ENCODE data around the gene IRF2. TPM values are rescaled to one million over a fixed set of nuclear protein-coding genes. Genes with fewer than 3 reads are reported as not detected.
"Not testable (repeated sequence)": the region's sequence is repeated elsewhere in the genome, so short reads cannot be mapped to it uniquely, and the experiment has no call there.

IRF2 gene
- polyA plus RNA-seq, 1 donor from 2014 or later: 1.4 TPM

- no peaks in the 10 kb centered on the region for H3F3A ChIP-seq (ENCODE audit: insufficient read depth, low read length, poor library complexity, severe bottlenecking)
- H3K79me2 ChIP-seq (replicated peaks; ENCODE audit: insufficient read depth, low read length): no peaks in the 10 kb centered on the region
- TF ChIP-seq CTCF (IDR thresholded peaks at IDR 0.05; ENCODE audit: poor library complexity, severe bottlenecking): no peak
- TF ChIP-seq TAF1 (IDR thresholded peaks at IDR 0.05; ENCODE audit: low read depth): no peak
- no peak for TF ChIP-seq REST (IDR thresholded peaks at IDR 0.05; ENCODE audit: borderline replicate concordance)
- TF ChIP-seq POLR2AphosphoS5 (IDR thresholded peaks at IDR 0.05): no peak
- TF ChIP-seq EZH2 (IDR thresholded peaks at IDR 0.05; ENCODE audit: borderline replicate concordance, insufficient read depth, low read length, poor library complexity, severe bottlenecking): no peak
- TF ChIP-seq EP300 (conservative IDR thresholded peaks at IDR 0.05; ENCODE audit: poor library complexity, severe bottlenecking): no peak
- no peak for TF ChIP-seq RAD21 (conservative IDR thresholded peaks at IDR 0.05)
- no peak for TF ChIP-seq MXI1 (conservative IDR thresholded peaks at IDR 0.05; ENCODE audit: poor library complexity, severe bottlenecking)
- no peak for TF ChIP-seq SMC3 (conservative IDR thresholded peaks at IDR 0.05; ENCODE audit: poor library complexity)
- H2AFZ ChIP-seq (ENCODE audit: low read depth, low read length): no peak overlapping the region
- H3K9ac ChIP-seq (ENCODE audit: low read length): no peak overlapping the region
- no peak overlapping the region for H3K4me3 ChIP-seq (ENCODE audit: low read length)
- no peaks in the 10 kb centered on the region for H3K36me3 ChIP-seq (ENCODE audit: insufficient read depth, low read length)
- H3K27ac ChIP-seq (ENCODE audit: low read length): no peak overlapping the region
- no peaks in the 10 kb centered on the region for H3K9me2 ChIP-seq (ENCODE audit: insufficient read depth, low read length)
- no peaks in the 10 kb centered on the region for H3K9me3 ChIP-seq (ENCODE audit: low read length)
- H3K4me2 ChIP-seq (ENCODE audit: low read length): no peak overlapping the region
- H3K27me3 ChIP-seq (ENCODE audit: insufficient read depth, low read depth, low read length): no peaks in the 10 kb centered on the region
- H4K20me1 ChIP-seq (ENCODE audit: insufficient read depth): no peaks in the 10 kb centered on the region
Observed at GRCh38 chr4:184344435-184344834, 129.9 kb downstream of the IRF2 start.

GRCh38 chr4:184343502-184344177 is 130.7 kb downstream of the IRF2 start:
- peak overlapping the region; percentile 71 for H3K4me3 ChIP-seq (ENCODE audit: low read length)
- peak overlapping the region; percentile 83 for H3K27ac ChIP-seq (ENCODE audit: low read length)
- H3K36me3 ChIP-seq (ENCODE audit: insufficient read depth, low read length): no peaks in the 10 kb centered on the region
- no peaks in the 10 kb centered on the region for H3F3A ChIP-seq (ENCODE audit: insufficient read depth, low read length, poor library complexity, severe bottlenecking)
- no peaks in the 10 kb centered on the region for H4K20me1 ChIP-seq (ENCODE audit: insufficient read depth)
- H3K4me2 ChIP-seq (ENCODE audit: low read length): peak overlapping the region; percentile 81
- no peaks in the 10 kb centered on the region for H3K9me3 ChIP-seq (ENCODE audit: low read length)
- H2AFZ ChIP-seq (ENCODE audit: low read depth, low read length): peak overlapping the region; percentile 80
- peak; percentile 72 for TF ChIP-seq EP300 (conservative IDR thresholded peaks at IDR 0.05; ENCODE audit: poor library complexity, severe bottlenecking)
- TF ChIP-seq TAF1 (IDR thresholded peaks at IDR 0.05; ENCODE audit: low read depth): peak; percentile 94
- TF ChIP-seq REST (IDR thresholded peaks at IDR 0.05; ENCODE audit: borderline replicate concordance): peak; percentile 91
- peak; percentile 61 for TF ChIP-seq RAD21 (conservative IDR thresholded peaks at IDR 0.05)
- peak; percentile 93 for TF ChIP-seq POLR2AphosphoS5 (IDR thresholded peaks at IDR 0.05)
- peak; percentile 63 for TF ChIP-seq SMC3 (conservative IDR thresholded peaks at IDR 0.05; ENCODE audit: poor library complexity)
- peak; percentile 71 for TF ChIP-seq MXI1 (conservative IDR thresholded peaks at IDR 0.05; ENCODE audit: poor library complexity, severe bottlenecking)
- no peak for TF ChIP-seq EZH2 (IDR thresholded peaks at IDR 0.05; ENCODE audit: borderline replicate concordance, insufficient read depth, low read length, poor library complexity, severe bottlenecking)
- no peak for TF ChIP-seq CTCF (IDR thresholded peaks at IDR 0.05; ENCODE audit: poor library complexity, severe bottlenecking)
- no peaks in the 10 kb centered on the region for H3K79me2 ChIP-seq (replicated peaks; ENCODE audit: insufficient read depth, low read length)
- no peaks in the 10 kb centered on the region for H3K27me3 ChIP-seq (ENCODE audit: insufficient read depth, low read depth, low read length)
- peak overlapping the region; percentile 73 for H3K9ac ChIP-seq (ENCODE audit: low read length)
- H3K9me2 ChIP-seq (ENCODE audit: insufficient read depth, low read length): no peaks in the 10 kb centered on the region

GRCh38 chr4:184342857-184343237 is 131.5 kb downstream of the IRF2 start:
- not testable (repeated sequence) for H3K79me2 ChIP-seq (replicated peaks; ENCODE audit: insufficient read depth, low read length); H3K36me3 ChIP-seq (ENCODE audit: insufficient read depth, low read length); H4K20me1 ChIP-seq (ENCODE audit: insufficient read depth); H3F3A ChIP-seq (ENCODE audit: insufficient read depth, low read length, poor library complexity, severe bottlenecking); H3K9me3 ChIP-seq (ENCODE audit: low read length); H3K9me2 ChIP-seq (ENCODE audit: insufficient read depth, low read length); H3K27me3 ChIP-seq (ENCODE audit: insufficient read depth, low read depth, low read length)
- peak overlapping the region; percentile 80 for H2AFZ ChIP-seq (ENCODE audit: low read depth, low read length)
- peak overlapping the region; percentile 71 for H3K4me3 ChIP-seq (ENCODE audit: low read length)
- peak overlapping the region; percentile 83 for H3K27ac ChIP-seq (ENCODE audit: low read length)
- H3K4me2 ChIP-seq (ENCODE audit: low read length): peak overlapping the region; percentile 81
- H3K9ac ChIP-seq (ENCODE audit: low read length): peak overlapping the region; percentile 73
